Activated CD4-positive, alpha-beta T cell treated with anti-CD3 and anti-CD28 coated beads, Interleukin-2, Interleukin-4, amounts not matched to agents 100 ng/mL and 50 ng/mL, durations not matched to agents 16 hours and 8 hours (primary cell): Measurements from ENCODE around the gene UQCRQ.
A peak's percentile ranks its signal among the peaks of the same experiment; 100 is the strongest.

Experiments used
- DNase-seq: peaks from one replicate; pipeline ENCODE4 v3.0.0-alpha.2; 2020; ENCODE audit warnings: low spot score

UQCRQ gene

DNA sequence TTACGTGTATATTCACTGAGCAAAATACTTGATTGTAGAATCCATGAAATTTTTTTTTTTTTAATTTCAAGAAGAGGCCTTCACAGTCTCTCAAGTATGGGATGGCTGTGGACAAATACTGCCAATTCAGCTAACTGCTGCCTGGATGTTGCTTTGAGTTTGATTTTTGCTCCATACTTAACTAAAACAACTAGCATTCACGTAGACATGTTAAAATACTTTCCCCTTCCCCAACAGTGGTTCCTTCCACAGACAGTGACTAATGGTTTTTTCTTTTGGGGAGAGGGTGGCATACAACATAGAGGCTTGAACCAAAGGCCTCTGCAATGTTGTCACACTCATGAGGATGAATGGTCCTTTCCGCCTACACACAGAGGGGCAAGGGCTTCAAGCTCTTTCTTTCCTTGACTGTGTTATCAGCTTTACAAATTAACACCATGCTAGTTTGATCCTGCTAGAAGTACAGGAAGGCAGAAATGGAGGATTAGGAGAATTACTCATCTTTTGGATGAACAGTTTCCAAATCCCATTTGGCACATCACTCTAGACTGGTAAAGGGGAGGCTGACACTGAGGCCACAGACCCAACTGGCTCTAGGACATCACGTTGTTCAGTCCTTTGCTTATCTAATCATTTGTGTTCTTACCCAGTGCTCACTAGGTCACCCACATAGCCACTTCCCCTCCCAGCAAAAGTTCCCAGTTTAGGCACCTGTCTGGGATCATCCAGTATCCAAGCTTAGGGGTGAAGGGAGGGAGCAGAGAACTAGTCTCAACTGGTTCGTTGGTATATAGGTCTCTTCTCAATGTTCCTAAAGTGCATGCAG is 5.2 kb downstream of the UQCRQ start:
- DNase-seq, result no peak

DNA sequence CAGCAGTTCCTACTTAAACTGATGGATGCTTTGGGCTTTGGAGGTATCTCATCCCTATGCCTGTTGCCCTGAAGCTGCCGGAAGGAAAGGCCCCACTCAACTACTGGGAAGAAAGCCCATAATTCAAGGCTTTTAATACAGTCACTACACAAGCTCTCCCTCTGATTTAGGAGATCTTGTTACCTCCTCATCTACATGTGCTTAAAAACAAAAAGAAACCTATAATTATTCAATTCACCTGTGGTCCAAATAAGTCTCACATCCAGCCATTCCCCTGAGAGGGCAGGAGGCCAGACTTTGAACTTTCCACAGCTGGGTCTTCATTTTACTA is 6.3 kb downstream of the UQCRQ start:
- no peak for DNase-seq

GRCh38 chr5:132873119-132873929 is 6.9 kb downstream of the UQCRQ start, which contains the start of gene LEAP2:
TSS of gene LEAP2 (plus strand) at chr5:132873668. CDS start at chr5:132873695, 27 bp downstream.
- no peak for DNase-seq

DNA sequence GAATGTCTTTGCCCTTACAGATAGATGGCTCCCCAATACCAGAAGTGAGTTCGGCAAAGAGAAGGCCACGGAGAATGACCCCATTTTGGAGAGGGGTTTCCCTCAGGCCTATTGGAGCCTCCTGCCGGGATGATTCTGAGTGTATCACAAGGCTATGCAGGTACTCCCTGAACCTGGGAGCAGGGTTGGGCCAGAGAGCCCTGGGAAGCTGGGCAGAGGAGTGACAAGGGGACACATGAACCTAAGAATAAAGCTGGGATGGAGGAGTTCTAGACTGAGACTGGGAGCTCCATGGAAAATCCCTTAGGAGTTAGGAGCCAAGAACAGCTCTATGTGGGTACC is 7.5 kb downstream of the UQCRQ start:
- DNase-seq, result no peak

DNA sequence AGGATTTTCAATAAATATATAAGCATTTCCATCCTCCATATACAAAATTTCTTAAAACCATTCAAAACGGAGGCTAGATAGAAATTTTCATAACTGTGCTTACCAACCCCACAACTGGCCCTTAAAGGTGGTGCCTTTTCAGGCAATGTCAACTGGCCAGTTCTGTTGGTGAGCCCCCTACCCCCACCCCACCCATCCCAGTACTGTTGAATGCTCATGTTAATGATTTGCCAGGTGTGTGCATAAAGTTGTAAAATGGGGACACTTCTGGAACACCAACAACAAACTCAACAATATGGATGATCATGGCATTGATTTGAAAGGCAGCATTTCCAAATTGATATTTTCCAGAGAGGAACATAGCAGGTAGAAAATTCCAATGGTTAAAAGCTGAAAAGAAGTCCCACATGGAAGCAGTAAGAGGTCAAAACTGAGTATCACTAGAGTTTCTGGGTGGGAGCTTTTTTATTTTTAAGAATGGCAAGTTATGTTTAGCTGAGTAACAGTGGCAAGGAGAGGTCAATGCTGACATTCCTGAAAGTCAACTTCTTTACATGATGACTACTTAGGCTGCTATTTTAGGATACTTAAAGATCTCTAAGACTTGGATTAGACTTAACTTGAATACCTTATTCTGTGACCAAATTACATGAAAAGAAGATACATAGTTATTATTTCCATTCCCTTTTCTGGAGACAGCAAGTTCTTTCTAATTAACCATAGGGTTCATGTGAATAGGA is 9.7 kb downstream of the UQCRQ start:
- no peak for DNase-seq

DNA sequence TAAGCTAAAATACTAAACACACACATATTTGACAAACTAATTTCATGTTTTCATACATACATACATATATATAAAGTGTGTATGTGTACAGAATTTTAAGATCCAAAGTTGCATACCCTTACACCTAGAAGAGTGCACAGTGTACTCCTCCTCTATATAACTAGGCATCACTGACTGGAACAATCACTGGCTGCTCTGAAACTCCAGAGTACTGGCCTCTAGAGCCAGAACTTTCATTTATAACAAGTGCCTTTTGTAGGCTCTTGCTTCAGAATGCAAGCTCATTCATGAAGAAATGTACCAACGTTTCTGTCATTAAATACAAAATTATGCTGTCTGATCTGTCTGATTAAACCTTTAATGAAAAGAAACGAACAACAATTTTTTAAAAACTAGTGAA is 11.0 kb downstream of the UQCRQ start:
- DNase-seq, result no peak

GRCh38 chr5:132877938-132878337 is 11.5 kb downstream of the UQCRQ start:
- DNase-seq, result no peak

DNA sequence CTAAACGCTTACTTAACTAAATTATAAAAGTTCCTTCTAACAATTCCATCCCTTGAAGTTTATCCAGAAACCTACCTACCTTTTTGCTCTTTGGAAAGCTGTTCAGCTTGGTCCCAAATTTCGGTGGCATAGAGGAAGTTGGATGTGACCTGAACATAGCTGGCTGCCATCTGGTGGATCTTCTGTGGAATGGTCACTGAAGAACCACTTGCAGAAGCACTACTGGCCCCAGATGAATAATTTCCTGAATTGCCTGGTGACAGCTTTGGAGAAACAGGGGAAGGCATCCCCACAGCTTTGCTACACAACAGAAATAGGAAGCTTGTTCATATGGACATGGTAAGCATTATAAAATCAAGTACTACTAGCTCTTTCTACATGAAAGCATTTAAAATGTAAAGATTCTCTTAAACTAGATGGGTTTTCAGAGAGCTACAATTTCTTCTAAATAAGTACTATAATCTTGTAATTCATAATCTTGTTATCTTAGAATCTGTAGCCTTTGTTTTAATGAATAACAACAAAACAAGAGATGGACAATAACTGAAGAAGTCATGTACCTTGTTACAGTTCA is 16.9 kb downstream of the UQCRQ start:
- peak; percentile 53 for DNase-seq

GRCh38 chr5:132884548-132884947 is 18.1 kb downstream of the UQCRQ start:
- DNase-seq, result no peak

GRCh38 chr5:132886064-132886823 is 19.8 kb downstream of the UQCRQ start:
- DNase-seq, result no peak

DNA sequence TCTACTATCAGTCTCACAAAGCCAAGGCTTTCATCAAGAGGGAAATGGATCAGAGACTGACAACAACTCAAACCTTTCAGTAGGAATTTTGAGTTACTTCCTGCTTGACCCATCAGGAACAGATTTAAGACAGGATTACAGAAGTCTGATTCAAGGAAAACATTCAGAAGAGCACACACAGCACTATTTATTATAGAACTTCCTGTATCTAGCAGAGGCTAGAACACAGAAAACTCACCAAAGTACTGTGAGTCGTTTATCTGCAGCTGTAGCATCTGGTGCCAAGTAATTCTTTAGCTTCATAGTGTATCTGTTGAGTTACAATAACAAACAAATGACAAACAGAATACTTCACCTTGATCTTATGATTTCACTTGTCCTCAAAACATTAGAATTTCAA is 20.8 kb downstream of the UQCRQ start:
- DNase-seq, result no peak

DNA sequence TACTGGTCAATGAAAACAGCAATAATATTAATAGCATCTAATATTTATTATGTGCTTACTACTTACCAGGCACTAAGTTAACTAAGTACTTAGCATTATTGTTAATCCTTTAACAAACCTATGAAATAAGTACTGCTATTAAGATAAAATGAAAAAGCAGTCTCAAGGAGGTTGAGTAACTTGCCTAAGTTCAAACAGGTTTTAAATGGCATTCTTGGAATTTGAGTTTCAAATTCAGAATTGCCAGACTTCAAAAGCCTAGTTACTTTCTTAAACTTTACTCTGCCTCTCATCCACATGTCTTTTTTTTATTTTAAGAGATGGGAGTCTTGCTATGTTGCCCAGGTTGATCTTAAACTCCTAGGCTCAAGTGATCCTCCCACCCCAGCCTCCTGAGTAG is 23.1 kb downstream of the UQCRQ start:
- DNase-seq, result no peak

DNA sequence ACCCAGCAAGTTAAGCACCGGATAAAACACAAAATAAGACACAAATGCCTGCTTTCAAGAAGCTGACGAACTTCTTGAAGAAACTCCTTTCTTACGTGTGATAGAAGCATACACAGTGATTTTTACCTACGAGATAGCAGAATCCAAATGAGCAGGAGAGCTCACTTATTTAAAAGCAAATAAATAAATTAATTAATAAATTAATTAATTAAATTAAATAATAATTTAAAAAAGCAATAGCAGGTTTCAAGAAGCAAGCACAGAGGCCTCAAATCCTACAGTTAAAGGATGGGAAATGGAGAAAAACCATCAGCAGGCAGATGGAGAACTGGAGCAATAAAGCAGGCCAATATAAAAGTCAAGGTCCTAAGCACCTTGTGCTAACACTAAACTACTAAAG is 24.4 kb downstream of the UQCRQ start:
- DNase-seq, result no peak

DNA sequence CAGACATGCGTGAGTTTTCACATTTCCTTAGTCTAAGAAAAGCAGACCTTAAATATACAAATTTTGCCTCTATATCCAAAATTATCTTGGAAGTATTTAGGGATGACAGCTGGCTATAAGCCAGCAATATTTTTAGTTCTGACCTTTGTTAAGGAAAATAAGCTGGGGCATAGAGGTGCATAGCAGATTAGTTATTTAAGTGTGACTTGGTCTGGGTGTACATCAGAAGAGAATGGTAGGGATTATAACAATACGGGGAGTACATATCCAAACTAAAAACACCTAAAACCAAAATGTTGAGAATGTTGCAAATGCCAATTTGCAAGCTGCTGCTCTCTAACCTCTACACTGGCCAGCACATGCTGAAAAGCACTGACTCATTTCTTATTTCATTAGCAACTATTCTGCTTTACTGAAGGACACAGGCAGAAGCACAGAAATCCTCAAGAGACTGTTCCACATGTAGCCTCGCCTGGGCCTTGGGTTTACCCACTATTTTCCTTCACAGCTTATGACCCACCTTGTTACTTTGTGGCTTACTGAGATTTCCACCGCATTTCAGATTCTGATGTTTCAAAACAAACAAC is 29.4 kb downstream of the UQCRQ start:
- DNase-seq, result no peak

- no peak for DNase-seq
These were observed 30.2 kb downstream of the UQCRQ start for GRCh38 chr5:132896685-132897084.

GRCh38 chr5:132898094-132898493 is 31.7 kb downstream of the UQCRQ start:
- peak; percentile 25 for DNase-seq

DNA sequence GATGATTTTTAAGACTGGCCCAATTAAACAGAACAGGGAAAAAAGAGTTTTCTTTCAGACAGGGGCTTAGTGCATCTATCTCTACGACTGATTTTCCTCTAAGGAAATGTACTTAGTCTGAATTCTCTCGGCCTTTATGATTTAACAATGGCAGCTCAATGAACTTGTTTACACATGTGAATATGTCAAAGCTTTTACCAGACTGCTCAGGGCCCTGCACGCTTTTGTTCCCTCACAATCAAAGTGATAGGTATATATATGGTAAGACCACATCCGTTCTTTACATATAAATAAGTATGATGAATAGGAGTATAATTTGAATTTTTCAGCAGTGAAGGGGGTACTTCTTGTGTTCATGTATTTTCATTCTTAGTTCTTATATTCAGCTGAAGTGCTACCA is 34.6 kb downstream of the UQCRQ start:
- no peak for DNase-seq

DNA sequence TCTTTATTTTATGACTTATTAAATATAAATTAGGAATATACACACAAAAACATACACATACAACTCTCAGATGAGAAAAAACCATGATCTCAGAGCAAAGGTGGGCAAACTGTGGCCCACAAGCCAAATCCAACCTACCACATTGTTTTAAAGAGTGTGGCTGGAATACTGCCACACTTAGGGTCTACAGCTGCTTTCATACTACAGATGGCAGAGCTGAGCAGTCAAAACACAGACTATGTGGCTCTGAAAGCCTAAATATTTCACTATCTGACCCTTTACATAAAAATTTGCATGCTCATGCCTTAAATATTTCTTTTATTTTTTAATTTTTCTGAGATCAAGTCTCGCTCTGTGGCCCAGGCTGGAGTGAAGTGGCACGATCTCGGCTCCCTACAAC is 35.3 kb downstream of the UQCRQ start:
- DNase-seq, result no peak

DNA sequence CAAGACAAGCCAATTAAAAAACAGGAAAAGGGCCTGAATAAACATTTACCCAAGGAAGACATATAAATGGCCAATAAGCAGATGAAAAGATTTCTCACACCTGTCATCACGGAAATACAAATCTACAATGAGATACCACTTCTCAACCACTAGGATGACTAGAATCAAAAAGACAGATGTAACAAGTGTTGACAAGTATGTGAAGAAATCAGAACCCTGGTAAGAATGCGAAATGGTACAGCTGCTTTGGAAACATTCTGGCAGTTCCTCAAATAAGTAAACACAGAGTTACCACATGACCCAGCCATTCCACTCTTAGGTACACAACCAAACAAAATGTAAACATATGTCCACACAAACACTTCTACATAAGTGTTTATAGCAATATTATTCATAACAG is 39.5 kb downstream of the UQCRQ start:
- DNase-seq, result no peak

DNA sequence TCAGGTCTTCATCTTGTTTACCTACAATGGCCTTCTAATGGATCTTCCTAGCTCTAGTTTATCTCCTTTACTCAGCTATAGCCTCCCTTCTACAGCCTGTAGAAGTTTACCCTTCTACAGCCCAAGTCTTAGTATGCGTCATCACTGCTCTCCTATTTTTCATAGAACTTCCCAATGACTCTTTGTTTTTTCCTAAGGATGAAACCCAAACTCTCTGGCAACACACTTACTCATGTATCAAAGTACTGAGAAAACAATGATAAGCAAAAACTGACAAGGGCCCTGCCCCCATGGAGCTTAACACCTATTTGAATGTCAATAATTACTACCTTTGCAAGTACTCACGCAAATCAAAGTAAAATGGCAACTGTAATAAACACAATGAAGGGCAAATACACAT is 40.7 kb downstream of the UQCRQ start:
- DNase-seq, result no peak

GRCh38 chr5:132909702-132910101 is 43.3 kb downstream of the UQCRQ start:
- DNase-seq, result no peak
